SU-DHL-6 (cell line): ENCODE results near the gene EPHB1.

Experiments used
- H2AFZ ChIP-seq: fragments of 200-600 bp; sonication (generic); 2 replicates; pipeline ENCODE4 v1.6.1; 2014; ENCODE audit warnings: low read depth, mild to moderate bottlenecking, moderate library complexity, mixed read lengths, antibody characterized with exemption, low read length; ENCODE audit not compliant: severe bottlenecking
- H3F3A ChIP-seq: fragments of 200-600 bp; shearing (Covaris generic); 2 replicates; pipeline ENCODE4 v1.6.0; 2016; ENCODE audit warnings: antibody characterized with exemption, mild to moderate bottlenecking; ENCODE audit not compliant: insufficient read depth
- H3K27ac ChIP-seq: fragments of 200-600 bp; sonication (generic); 2 replicates; pipeline ENCODE4 v1.5.1; 2016; ENCODE audit warnings: low read depth, mild to moderate bottlenecking, low read length, moderate library complexity, mixed read lengths
- H3K27me3 ChIP-seq: fragments of 200-600 bp; sonication (generic), shearing (Covaris generic); 2 replicates; pipeline ENCODE4 v1.6.0; 2014; ENCODE audit warnings: mild to moderate bottlenecking, low read length
- H3K36me3 ChIP-seq: fragments of 200-600 bp; sonication (generic); 2 replicates; pipeline ENCODE4 v1.6.1; 2014; ENCODE audit warnings: mild to moderate bottlenecking, low read length, mixed read lengths
- H3K4me2 ChIP-seq: fragments of 300-600, 200-600 bp; shearing (Covaris generic), sonication (generic); 2 replicates; pipeline ENCODE4 v1.6.0; 2014; ENCODE audit warnings: low read length, low read depth, mild to moderate bottlenecking; ENCODE audit not compliant: poor library complexity, severe bottlenecking
- H3K4me3 ChIP-seq: fragments of 200-600 bp; sonication (generic); 2 replicates; pipeline ENCODE4 v1.5.1; 2014; ENCODE audit warnings: antibody characterized with exemption, low read length, mild to moderate bottlenecking, mixed read lengths; ENCODE audit not compliant: insufficient read depth, poor library complexity, severe bottlenecking
- H3K79me2 ChIP-seq: fragments of 200-600 bp; sonication (generic); 2 replicates; pipeline ENCODE4 v1.6.1; 2014; ENCODE audit warnings: mild to moderate bottlenecking, low read length, moderate library complexity; ENCODE audit not compliant: insufficient read depth
- H3K9ac ChIP-seq: fragments of 200-600 bp; sonication (generic); 2 replicates; pipeline ENCODE4 v1.7.0; 2014; ENCODE audit warnings: mild to moderate bottlenecking, low read length
- H3K9me2 ChIP-seq: fragments of 200-600 bp; sonication (generic); replicated peaks from 2 replicates; pipeline ENCODE4 v1.6.1; 2014; ENCODE audit warnings: low read length; ENCODE audit not compliant: insufficient read depth
- H3K9me3 ChIP-seq: fragments of 200-600 bp; sonication (generic); 2 replicates; pipeline ENCODE4 v1.6.1; 2014; ENCODE audit warnings: low read length, mixed read lengths; ENCODE audit not compliant: insufficient read depth
- H4K20me1 ChIP-seq: fragments of 200-600 bp; sonication (generic); 2 replicates; pipeline ENCODE4 v1.6.1; 2014; ENCODE audit warnings: low read depth, mild to moderate bottlenecking, antibody characterized with exemption, low read length, moderate library complexity, mixed read lengths
- EZH2phosphoT487 ChIP-seq: fragments of 200-600 bp; sonication (generic), shearing (Covaris generic); conservative IDR thresholded peaks from 2 replicates; pipeline ENCODE4 v1.6.1; 2018; ENCODE audit warnings: mild to moderate bottlenecking, antibody characterized with exemption, low read length, moderate library complexity, mixed read lengths
- TF ChIP-seq, protein P1 (sequence below): fragments of 200-600 bp; sonication (generic); IDR thresholded peaks from one replicate; pipeline ENCODE4 v1.5.1; 2017; ENCODE audit warnings: antibody characterized with exemption, mild to moderate bottlenecking, low read length, moderate library complexity; ENCODE audit not compliant: insufficient read depth, poor library complexity, severe bottlenecking

The EPHB1 gene

GRCh38 chr3:134749802-134750553 lies 45.1 kb upstream of the EPHB1 start:
- H2AFZ ChIP-seq = no peak overlapping the region
- H3K9me3 ChIP-seq = no peaks in the 10 kb centered on the region
- H3K4me2 ChIP-seq = no peak overlapping the region
- TF ChIP-seq EZH2phosphoT487 = no peak
- TF ChIP-seq, protein P1, sequence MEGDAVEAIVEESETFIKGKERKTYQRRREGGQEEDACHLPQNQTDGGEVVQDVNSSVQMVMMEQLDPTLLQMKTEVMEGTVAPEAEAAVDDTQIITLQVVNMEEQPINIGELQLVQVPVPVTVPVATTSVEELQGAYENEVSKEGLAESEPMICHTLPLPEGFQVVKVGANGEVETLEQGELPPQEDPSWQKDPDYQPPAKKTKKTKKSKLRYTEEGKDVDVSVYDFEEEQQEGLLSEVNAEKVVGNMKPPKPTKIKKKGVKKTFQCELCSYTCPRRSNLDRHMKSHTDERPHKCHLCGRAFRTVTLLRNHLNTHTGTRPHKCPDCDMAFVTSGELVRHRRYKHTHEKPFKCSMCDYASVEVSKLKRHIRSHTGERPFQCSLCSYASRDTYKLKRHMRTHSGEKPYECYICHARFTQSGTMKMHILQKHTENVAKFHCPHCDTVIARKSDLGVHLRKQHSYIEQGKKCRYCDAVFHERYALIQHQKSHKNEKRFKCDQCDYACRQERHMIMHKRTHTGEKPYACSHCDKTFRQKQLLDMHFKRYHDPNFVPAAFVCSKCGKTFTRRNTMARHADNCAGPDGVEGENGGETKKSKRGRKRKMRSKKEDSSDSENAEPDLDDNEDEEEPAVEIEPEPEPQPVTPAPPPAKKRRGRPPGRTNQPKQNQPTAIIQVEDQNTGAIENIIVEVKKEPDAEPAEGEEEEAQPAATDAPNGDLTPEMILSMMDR = no peak
- no peaks in the 10 kb centered on the region for H3K9me2 ChIP-seq
- no peaks in the 10 kb centered on the region for H3K79me2 ChIP-seq
- no peaks in the 10 kb centered on the region for H3K36me3 ChIP-seq
- no peaks in the 10 kb centered on the region for H3K27me3 ChIP-seq
- no peak overlapping the region for H3K27ac ChIP-seq
- no peak overlapping the region for H3K9ac ChIP-seq
- no peaks in the 10 kb centered on the region for H3F3A ChIP-seq
- H4K20me1 ChIP-seq = no peaks in the 10 kb centered on the region
- no peak overlapping the region for H3K4me3 ChIP-seq

- Histone ChIP-seq H3K79me2 (no peaks in the 10 kb centered on the region), H3K9me3 (no peaks in the 10 kb centered on the region), H4K20me1 (no peaks in the 10 kb centered on the region), H2AFZ (no peak overlapping the region), H3K27me3 (no peaks in the 10 kb centered on the region), H3F3A (no peaks in the 10 kb centered on the region), H3K9me2 (no peaks in the 10 kb centered on the region), H3K4me3 (no peak overlapping the region), H3K9ac (no peak overlapping the region), H3K27ac (no peak overlapping the region), H3K4me2 (no peak overlapping the region), H3K36me3 (no peaks in the 10 kb centered on the region)
- TF ChIP-seq EZH2phosphoT487 = no peak
- TF ChIP-seq, protein P1 = no peak
Observed at GRCh38 chr3:134751831-134752230, 43.2 kb upstream of the EPHB1 start.

DNA sequence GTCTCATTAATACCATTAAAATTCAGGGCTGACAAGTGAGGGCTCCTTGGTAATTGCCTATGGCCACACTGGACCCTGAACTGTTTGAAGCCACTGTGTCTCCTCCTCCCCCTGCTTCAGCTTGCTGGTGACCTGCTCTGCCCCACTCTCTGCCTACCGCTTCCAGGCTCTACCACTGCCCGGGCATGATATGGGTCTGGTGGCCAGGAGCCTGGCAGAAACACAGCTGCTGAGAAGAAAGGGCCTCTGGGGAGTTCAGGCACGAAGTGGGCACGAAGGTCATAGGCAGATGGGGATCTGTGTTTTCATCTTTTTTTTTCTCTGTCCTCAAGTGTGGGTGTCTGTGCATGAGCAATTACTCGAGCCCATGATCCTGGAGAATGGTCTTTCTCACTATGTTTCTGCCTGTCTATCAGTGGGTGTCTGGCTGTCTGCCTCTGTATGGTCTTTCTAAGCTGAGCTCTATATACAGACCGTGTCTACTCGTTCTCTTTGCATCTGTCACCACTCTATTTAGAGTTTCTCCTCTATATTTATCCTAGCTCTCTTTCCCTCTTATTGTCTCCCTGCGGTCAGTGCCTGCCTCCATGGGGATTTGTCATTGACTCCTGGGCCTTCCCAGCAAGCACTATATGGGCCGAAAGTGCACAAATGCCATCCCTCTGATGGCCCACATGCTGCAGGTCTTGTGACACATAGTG lies 42.1 kb upstream of the EPHB1 start:
- no peak for TF ChIP-seq EZH2phosphoT487
- TF ChIP-seq, protein P1 = no peak

More for the DNA sequence above, 42.1 kb upstream of the EPHB1 start:
- Histone ChIP-seq H3K9me2 (no peaks in the 10 kb centered on the region), H2AFZ (no peak overlapping the region), H4K20me1 (no peaks in the 10 kb centered on the region), H3K36me3 (no peaks in the 10 kb centered on the region), H3K9me3 (no peaks in the 10 kb centered on the region), H3K79me2 (no peaks in the 10 kb centered on the region), H3F3A (no peaks in the 10 kb centered on the region), H3K4me2 (no peak overlapping the region), H3K27ac (no peak overlapping the region), H3K9ac (no peak overlapping the region), H3K27me3 (no peaks in the 10 kb centered on the region), H3K4me3 (no peak overlapping the region)
